ENCODE data around the gene GPC6. TPM values are rescaled to one million over a fixed set of nuclear protein-coding genes. Genes with fewer than 3 reads are reported as not detected.

Gene GPC6
- total RNA-seq, 1 donor = 77.8 TPM

- Histone ChIP-seq H2AFZ (ENCODE audit: low read length) (no peak overlapping the region), H3K4me1 (ENCODE audit: insufficient read depth, low read length) (no peaks in the 10 kb centered on the region), H3K27ac (ENCODE audit: low read depth, low read length) (no peak overlapping the region), H3K4me3 (ENCODE audit: insufficient read depth, low read length) (no peak overlapping the region), H3K27me3 (ENCODE audit: insufficient read depth, low read length) (no peaks in the 10 kb centered on the region), H3K36me3 (ENCODE audit: insufficient read depth, low read length) (no peaks in the 10 kb centered on the region), H4K20me1 (ENCODE audit: insufficient read depth, low read length) (no peaks in the 10 kb centered on the region), H3K9me3 (ENCODE audit: low read depth, low read length) (no peaks in the 10 kb centered on the region), H3K4me2 (ENCODE audit: insufficient read depth, low read length) (no peak overlapping the region), H3K79me2 (ENCODE audit: insufficient read depth, low read length) (no peaks in the 10 kb centered on the region)
- DNase-seq (ENCODE audit: insufficient read length, low spot score, missing footprints) = no peak
- no peak for TF ChIP-seq CTCF (IDR thresholded peaks at IDR 0.05; ENCODE audit: extremely low read depth, low read depth, low read length)
These were observed 1228.3 kb downstream of the GPC6 start for GRCh38 chr13:94454906-94455305.

- H3K4me1 ChIP-seq (ENCODE audit: insufficient read depth, low read length) = no peaks in the 10 kb centered on the region
- no peaks in the 10 kb centered on the region for H3K9me3 ChIP-seq (ENCODE audit: low read depth, low read length)
- H3K27me3 ChIP-seq (ENCODE audit: insufficient read depth, low read length) = no peaks in the 10 kb centered on the region
- no peak overlapping the region for H3K4me3 ChIP-seq (ENCODE audit: insufficient read depth, low read length)
- TF ChIP-seq CTCF (IDR thresholded peaks at IDR 0.05; ENCODE audit: extremely low read depth, low read depth, low read length) = no peak
- no peak overlapping the region for H3K27ac ChIP-seq (ENCODE audit: low read depth, low read length)
- H4K20me1 ChIP-seq (ENCODE audit: insufficient read depth, low read length) = no peaks in the 10 kb centered on the region
- H2AFZ ChIP-seq (ENCODE audit: low read length) = no peak overlapping the region
- no peak overlapping the region for H3K4me2 ChIP-seq (ENCODE audit: insufficient read depth, low read length)
- H3K79me2 ChIP-seq (ENCODE audit: insufficient read depth, low read length) = no peaks in the 10 kb centered on the region
- no peaks in the 10 kb centered on the region for H3K36me3 ChIP-seq (ENCODE audit: insufficient read depth, low read length)
- no peak for DNase-seq (ENCODE audit: insufficient read length, low spot score, missing footprints)
These were observed 1228.8 kb downstream of the GPC6 start for GRCh38 chr13:94455414-94455813.

Small RNA genes within 50 kb of the gene (small RNA-seq; reads per million reads assigned to genes)
- gene RNA5SP35 = not detected

Measured in osteoblast (primary cell).